ENCODE measurements around the gene CMIP.
"Not testable (repeated sequence)": the region's sequence is repeated elsewhere in the genome, so short reads cannot be mapped to it uniquely, and the experiment has no call there.

The CMIP gene

DNA sequence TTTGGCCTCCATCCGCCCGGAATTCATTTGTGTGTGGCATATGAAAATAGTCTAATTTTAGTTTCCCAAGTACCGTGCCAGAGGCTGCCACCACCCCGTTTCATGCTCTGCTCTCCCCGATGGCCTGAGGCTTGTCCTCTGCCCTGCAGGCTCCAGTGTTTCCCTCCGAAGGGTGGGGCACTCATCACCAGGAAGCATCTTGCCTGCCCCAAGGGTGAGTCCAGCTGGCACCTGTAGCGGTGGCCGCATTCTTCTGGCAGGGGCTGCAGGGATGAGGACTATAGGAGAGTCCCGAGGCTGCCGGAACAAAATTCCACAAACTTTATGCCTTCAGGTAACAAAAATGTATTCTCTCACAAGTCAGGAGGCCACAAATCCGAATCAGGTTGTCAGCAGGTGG lies 23.1 kb upstream of the CMIP start:
- DNase-seq: no peak

DNA sequence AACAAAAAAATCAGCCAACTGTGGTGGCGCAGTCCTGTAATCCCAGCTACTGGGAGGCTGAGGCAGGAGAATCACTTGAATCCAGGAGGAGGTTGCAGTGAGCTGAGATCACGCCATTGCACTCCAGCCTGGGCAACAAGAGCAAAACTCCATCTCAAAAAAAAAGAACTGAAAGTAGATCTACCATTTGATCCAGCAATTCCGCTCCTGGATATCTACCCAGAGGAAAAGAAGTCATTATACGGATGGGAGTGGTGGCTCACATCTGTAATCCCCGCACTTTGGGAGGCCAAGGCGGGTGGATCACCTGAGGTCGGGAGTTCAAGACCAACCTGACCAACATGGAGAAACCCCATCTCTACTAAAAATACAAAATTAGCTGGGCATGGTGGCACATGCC lies 22.5 kb upstream of the CMIP start:
- not testable (repeated sequence) for DNase-seq

- DNase-seq: no peak
Observed at GRCh38 chr16:81424771-81425170, 19.8 kb upstream of the CMIP start.

- DNase-seq: no peak
Observed at GRCh38 chr16:81427219-81427618, 17.4 kb upstream of the CMIP start.

DNA sequence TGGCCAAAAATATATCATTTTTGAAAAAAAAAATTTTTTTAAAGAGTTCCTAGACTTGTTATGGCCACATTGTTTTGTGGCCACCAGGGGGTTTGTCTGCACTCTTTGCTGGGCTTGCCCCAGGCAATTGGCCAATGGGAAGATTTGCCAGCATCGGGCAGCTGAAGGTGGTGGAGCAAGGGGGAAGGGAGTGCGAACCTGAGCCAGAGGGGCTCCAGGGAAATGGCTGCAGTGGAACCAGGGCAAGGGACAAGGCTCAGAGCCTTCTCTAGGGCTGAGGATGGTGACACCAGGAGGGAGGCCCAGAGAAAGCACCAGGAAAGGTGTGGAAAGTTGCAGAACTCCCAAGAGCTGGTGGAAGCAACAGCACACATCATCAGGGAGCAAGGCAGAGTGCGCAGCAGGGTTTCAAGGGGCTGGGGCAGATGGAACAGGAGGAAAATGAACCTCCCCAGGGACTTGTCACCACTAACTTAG lies 15.5 kb upstream of the CMIP start:
- DNase-seq: no peak

GRCh38 chr16:81431554-81432353 lies 12.9 kb upstream of the CMIP start:
- DNase-seq: no peak

DNA sequence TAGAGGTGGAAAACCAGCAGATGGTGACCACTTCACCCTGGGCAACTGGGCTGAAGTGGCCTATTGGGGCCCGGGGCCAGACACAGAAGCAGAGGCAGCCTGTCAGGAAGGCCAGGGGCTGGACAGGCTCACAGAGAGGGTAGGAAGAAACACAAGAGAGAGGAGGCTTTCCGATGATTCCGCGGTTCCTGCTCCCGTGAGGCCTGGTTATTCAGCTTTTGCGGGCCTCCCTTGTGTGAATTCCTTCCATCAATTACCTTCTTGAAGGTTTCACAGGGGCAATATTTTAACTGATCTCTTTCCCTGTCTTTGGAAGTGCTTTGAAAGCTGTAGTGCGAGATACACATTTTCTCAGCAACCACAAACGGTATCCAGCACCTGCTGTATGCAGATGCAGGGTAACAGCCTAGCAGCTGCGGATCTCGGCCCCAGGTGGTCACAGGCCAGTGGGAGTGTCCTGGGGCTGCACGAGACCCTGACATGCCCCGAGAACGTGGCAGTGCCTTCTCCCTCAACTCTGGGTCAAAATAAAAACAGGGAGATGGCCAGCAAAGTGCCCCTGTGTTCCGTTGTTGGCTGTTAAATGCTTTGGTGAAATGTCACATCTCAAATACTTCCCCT lies 11.6 kb upstream of the CMIP start:
- DNase-seq: no peak

- no peak for DNase-seq
Observed at GRCh38 chr16:81435103-81435502, 9.5 kb upstream of the CMIP start.

GRCh38 chr16:81435567-81435966 lies 9.0 kb upstream of the CMIP start:
- no peak for DNase-seq

- DNase-seq: no peak
Observed at GRCh38 chr16:81436386-81436785, 8.2 kb upstream of the CMIP start.

DNA sequence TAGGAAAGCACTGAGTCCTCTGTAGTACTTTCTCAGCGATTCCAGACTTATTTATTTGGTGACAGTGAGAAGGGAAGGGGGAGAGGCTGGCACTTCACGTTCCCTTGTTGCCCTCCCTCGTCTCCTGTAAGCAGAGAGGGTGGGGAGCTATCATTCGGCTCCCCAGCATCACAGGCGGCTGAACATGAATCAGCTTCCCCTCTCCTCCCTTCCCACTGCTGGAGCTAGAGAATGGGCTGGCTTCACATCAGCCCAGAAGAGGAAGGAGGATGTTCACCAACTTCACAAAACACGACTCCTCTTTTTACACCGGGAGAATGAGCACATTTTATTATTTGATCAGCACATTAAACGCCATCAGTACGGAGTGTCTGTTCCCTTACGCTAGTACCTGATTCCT lies 6.7 kb upstream of the CMIP start:
- no peak for DNase-seq

- DNase-seq: no peak
Observed at GRCh38 chr16:81440888-81441761, 3.5 kb upstream of the CMIP start.

DNA sequence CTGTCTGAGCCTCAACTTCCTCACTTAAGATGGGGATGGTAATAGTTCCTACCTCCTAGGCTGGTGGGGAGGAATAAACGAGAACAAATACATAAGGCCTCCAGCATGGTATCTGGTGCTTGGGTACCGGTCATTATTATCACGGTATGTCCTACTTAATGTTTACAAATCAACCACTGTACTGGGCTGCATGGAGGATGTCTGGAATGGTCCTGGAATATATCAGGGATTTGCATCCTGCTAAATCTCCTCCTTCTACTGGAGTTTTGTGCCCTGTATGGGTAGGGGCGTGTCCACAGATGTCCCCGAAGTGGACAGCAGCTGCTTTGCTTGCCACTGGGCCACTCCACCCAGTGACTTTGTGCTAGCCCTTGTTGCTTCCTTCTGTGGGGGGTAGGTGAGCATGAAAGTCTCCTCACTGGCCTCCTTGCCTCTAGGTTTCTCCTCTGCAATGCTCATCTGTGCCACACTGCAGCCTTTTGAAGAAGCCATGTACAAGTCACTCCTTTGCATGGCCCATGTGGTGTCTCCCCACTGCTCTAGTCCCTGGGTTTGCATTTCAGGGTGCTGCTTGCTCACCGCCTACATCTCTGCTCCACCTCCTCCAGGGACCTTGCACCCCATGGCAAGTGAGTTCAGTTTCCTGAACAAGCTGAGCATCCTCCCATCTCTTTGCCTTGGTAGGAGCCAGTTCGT lies 2.2 kb upstream of the CMIP start:
- no peak for DNase-seq

- DNase-seq: no peak
Observed at GRCh38 chr16:81442916-81443687, 1.5 kb upstream of the CMIP start.

DNA sequence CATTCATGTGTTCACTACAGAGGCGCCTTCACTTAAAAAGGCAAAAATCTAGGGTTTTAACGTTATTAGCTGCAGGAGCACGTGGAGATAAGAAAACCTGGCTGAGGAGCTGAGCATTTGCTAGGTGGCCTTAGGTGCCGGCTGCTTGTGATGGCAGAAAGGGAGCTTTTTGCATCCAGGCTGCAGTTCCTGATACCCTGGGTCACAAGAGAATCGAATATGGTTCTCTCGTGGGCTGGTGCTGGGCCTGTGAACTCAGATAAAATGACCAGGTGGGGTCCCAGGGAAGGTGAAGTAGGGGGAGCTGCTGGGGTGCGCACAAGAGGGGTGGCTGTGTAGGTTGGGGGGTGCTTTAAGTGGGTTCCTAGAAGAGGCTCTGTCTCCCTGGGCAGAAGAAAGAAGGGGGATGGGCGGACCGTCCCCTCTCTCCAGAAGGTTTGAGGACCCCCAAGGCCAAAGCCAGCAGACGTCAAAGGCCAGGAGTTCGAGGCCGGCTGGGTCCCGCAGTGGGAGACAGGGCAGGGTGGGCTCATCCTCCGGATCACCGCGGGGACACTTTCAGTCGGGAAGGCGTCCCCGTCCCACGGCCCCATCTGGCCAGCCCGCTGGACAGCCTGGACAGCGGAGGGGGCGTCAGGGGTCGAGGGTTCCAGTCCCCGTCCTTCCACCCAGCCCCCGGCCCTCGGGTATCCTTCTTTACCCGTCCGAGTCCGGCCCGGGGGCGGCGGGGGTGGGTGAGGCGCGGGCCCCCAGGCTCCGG lies 740 bp upstream of the CMIP start:
- DNase-seq: no peak

GRCh38 chr16:81445143-81445961 lies 744 bp downstream of the CMIP start:
- DNase-seq: no peak

- DNase-seq: no peak
Observed at GRCh38 chr16:81445966-81446906, 1.6 kb downstream of the CMIP start.

DNA sequence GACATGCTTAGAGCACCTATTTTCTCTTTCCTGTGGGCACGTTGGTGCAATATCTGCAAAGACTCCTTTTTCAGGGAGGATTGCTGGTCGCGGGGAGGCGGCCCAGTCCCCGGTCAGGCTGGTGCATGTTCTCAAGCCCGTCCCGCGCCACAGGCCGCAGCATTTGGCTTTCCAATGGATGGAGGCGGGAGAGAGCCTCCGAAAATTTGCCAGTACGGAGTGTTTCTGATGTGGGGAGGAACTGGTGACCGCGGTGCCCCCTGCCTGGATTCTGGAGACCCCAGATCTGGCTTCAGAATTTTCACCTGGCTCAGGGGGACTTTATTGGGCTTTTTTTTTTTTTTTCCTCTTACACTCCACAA lies 2.3 kb downstream of the CMIP start:
- DNase-seq: no peak

- DNase-seq: no peak
Observed at GRCh38 chr16:81447383-81448101, 2.9 kb downstream of the CMIP start.
